Activated effector memory CD4-positive, alpha-beta T cell treated with Interleukin-2 at 50 U/mL for 16 hours (primary cell): ENCODE results near the gene SMCO2.

Source experiments
- DNase-seq: peaks from one replicate; pipeline ENCODE4 v3.0.0-alpha.2; 2020

Gene SMCO2

DNA sequence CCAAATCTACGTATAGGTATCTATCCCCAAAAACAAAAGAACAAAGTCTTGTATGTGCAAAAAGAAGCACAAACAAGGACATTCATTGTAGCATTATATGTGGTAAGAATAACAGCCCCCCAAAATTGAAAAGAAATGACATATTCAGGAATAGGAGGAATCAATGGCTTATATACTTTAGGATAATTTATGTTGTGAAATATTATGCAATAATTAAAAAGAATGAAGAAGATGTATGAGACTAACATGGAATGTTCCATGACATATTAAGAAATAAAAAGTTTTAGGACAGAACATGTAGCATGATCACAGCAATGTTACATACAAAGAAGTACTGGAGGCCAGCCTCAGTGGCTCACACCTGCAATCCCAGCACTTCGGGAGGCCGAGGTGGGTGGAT lies 9.1 kb downstream of the SMCO2 start:
- DNase-seq = no peak

DNA sequence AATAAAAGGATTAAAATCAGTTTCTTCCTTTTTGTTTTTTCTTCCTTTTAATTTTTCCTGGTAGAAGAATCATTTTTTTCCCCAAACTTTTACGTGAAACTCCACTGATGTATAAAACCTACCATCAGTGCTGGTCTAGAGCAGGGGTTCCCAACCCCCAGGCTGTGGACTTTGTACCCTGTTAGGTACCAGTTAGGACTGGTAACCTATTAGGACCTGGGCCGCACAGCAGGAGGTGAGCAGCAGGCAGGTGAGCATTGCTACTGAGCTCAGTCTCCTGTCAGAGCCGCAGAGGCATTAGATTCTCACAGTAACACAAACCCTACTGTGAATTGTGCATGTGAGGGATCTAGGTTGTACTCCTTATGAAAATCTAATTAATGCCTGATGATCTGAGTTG lies 10.1 kb downstream of the SMCO2 start:
- no peak for DNase-seq

DNA sequence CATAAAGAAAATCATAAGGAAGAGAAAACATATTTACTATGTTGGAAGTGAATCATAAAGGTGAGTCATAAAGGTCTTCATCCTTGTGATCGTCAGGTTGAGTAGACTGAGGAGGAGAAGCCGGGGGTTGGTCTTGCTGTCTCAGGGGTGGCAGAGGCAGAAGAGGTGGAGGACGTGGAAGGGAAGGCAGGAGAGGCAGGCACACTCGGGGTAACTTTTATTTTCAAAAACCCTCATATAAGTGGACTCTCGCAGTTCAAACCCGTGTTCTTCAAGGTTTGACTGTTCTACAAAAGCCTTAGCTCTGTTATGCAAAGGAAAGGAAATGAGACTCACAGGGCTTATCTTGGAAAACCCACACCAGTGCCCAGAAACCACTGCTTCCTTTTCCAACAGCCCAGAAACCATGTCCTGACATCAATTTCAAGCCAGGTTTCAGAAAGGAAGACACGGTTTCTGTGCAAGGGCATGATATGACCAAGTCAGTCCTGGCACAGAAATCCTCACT lies 14.0 kb downstream of the SMCO2 start:
- no peak for DNase-seq

DNA sequence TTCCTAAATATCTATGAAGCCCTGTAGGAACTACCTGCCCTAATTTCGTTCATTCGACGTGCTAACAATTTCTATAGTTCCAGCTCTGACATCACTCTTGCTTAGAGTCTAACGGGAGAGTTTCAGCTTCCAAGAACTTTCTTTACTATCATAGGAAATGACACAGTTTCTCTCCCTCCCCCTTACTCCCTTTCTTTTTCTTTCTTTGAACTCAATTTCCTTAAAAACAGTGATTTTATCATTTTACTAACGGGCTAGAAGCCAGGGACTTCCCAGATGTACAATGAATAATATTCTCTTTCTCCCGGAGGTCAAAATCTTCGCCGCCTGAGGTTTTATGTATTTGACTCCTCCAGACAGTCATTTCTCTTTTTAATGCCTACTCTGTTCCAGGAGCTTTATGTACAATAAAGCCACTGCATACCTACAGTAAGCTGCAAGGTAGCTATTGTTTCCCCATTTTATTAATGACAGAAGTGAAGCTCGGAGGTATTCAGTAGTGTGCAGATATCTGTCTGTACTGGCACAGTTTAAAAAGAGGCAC lies 15.7 kb downstream of the SMCO2 start:
- no peak for DNase-seq

DNA sequence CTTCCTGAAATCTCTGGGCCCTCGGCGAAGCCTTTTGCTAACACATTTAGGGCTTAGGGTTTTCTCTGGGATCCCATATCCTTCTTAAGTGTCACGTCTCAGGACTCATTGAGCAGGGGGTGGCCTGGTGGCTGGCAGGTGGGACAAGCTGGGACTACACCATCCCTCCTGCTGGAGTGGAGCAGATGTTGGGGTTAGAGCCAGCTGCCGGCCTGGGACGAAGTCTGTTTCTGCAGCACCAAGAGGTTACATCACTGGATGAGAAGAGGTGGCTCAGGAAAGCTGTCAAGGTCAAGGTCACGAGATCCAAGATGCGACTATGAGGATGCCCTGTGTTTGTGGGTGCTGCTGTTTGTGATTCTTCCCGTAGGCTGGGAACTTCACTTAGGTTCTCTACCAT lies 16.3 kb downstream of the SMCO2 start:
- no peak for DNase-seq

DNA sequence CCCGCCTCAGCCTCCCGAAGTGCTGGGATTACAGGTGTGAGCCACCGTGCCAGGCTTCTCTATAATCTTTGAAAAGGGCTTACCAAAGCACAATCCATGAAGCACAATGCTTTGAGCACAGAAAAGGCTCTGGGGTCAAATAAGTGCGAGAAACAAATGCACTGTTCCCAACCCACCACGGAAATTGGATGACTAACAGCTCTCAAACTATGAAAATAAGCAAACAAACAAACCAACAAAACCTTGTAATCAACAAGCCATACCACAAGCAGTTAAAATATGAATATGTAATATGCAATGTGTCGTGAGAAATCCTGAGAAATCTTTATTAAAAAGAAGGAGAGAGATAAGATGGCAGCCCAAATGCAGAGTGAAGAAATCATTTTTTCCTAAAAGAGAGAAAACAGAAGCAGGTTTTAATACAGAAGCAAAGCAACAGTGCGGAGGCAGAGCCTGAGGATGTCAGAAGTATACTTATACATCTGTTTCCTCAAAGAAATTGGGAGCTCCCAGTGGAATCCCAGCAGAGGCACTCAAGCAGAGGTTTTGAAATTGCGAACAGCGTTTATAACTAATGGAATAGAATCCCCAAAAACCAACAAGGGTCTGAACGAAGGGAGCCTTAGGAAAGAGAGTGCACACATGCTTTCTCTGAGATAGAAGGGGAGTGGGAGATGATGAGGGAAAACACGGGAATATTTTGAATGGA lies 17.1 kb downstream of the SMCO2 start:
- no peak for DNase-seq

DNA sequence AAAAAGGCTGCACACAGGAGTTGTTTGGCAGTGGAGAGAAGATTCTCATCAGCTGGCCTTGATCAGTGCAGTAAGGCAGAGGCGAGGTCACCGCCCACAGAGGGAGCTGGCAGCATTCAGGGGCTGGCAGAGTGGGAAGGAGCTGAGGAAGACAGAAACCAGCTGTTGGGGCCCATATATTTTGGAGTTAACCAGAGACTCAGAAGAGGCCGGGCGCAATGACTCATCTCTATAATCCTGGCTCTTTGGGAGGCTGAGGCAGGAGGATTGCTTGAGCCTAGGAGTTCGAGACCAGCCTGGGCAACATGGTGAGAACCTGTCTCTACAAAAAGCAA lies 17.7 kb downstream of the SMCO2 start:
- DNase-seq = no peak

DNA sequence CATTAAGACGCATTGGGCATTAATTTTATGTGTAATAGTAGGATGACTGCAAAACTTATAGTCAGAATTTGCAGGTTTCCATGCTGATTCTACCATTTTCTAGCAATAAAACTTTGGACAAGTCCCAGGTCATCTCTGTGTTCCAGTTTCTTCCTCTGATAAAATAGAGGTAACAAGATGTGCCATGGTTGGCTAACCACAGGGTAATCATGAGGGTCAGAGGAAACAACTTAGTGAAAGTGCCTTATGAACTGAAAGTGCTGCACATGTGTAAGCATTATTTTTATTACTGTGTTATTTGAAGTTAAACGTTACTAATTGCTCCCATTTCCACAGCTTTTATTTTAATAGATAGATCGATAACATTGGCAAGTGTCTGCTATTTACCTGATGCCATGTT lies 21.1 kb downstream of the SMCO2 start:
- no peak for DNase-seq

DNA sequence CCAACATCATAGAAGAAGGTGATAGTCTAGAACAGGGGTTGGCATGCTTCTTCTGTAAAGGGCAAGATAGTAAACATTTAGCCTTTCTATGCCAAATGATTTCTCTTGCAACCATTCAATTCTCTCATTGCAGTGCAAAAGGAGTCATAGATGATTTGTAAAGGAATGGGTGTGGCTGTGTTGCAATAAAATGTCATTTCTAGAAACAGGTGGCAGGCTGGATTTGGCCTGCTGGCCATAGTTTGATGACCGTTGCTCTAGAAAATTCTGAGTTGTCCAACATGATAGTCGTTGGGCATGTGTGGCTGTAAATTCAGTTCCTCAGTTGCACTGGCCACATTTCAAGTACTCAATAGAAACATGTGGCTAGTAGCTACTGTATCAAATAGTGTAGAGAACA lies 21.7 kb downstream of the SMCO2 start:
- no peak for DNase-seq

DNA sequence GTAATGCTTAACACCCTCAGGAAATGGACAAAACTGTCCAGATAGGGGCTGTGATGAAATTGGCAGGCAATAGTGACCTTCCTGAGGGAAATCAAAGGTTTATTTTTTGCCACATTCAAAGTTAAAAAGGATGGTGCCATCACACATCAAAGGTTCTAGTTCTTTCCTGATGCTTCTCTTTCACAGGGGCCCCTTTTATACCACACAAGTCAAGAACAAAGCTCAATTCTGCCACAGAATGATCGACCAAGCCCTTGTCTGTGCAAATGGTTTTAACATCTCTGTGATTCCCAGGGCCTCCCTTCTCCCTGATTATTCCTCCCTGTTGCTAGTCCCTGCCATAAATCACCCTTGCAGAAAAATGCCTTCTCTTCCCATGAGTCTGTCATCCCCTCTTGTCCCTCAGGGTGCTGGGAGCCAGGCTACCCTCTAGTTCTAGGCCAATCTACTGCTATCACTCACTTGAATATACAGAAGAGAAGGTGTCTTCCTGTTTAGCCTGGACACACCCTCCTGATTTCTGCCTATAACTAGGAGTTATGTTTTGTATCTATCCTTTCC lies 22.7 kb downstream of the SMCO2 start:
- DNase-seq = no peak

DNA sequence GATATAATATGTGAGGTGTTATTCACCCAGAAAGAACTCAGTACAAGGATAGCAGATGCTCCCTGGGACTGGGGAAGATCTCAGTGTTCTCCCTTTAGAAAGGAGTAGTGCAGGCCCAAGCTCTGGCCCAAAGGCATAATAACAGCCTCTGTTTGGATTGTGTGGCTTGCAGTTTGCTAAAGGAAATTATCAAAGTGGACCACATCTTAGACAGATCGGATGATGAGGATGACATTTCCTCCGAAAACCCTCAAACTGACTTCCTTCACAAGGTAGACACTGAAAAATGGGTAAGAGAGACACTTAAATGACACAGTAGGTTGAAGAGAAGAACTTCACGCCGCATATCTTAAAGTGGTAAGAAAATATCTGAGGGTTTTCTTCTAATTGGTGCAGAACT lies 26.1 kb downstream of the SMCO2 start:
- no peak for DNase-seq

DNA sequence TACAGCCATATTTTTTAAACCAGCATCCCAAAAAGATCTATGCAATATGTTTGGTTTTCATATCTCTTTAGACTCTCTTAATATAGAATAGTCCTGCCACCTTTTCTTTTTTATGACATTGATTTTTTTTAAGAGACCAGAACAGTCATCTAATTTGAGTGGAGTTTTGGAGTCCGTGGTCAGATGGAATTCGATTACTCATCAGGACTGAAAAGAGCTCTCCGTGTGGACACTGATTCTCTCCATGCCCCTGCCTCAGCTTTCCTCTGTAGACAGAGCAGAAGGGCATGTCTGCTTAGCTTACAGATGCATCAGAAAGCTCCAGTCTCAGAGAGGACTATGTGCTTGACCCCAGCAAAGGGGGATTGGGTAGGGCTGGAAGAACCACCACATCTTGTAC lies 27.8 kb downstream of the SMCO2 start:
- no peak for DNase-seq

DNA sequence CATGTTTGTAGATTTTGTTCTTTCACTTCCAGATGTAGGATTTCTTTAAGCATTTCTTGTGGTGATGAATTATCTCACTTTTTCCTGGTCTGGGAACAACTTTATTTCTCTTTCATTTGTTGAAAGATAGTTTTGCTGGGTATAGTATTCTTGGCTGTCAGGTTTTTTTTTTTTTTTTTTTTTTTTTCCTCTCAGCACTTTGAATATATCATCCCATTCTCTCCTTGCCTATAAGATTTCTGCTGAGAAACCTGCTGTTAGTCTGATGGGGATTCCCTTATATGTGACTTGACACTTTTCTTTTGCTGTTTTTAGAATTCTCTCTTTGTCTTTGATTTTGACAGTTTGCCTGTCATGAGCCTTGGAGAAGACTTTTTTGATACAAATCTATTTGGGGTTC lies 30.5 kb downstream of the SMCO2 start:
- no peak for DNase-seq

DNA sequence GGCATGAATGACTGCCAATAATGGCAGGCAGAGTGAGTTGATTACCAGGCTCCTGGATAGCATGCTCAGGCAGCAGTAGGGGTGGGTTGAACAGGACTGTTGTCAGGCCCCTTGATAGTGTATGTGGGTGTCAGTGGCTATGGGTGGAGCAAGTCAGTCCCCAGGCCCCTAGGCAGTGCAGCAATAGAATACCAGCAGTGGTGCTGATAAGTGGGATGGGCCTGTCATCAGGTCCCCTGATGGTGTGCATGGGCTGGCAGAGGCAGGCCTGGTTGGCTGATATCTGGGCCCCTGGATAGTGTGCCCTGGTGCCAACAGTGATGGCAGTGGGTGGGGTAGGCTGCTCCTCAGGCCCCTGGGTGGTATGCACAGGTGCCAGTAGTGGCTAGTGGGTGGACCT lies 32.4 kb downstream of the SMCO2 start:
- no peak for DNase-seq

DNA sequence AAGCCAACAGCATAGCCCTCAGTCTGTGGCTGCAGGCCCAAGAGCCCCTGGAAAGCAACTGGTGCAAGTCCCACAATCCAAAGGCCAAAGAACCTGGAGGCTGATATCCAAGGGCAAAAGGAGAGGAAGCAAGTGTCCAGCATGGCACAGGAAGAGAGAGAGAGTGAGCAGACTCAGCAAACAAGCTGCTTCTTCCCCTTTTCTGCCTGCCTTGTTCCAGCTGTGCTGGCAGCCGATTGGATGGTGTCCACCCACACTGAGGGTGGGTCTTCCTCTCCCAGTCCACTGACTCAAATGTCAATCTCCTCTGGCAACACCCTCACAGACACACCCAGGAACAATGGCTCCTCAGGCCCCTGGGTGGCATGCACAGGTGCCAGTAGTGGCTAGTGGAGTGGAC lies 33.5 kb downstream of the SMCO2 start:
- no peak for DNase-seq

DNA sequence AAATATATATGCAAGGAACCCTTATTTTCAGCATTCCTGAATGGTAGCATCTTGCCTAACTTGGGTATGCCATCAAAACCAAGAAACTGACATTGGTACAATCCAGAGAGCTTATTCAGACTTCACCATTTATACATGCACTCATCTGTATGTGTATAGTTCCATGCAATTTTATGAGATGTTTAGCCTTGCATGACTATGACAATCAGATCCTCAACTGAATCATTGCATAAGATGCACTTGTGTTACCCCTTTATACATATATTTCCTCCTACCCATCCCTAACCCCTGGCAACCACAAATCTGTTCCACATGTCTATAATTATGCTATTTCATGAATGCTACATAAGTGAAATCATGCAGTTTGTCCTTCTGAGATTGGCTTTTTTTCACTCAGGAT lies 40.4 kb downstream of the SMCO2 start:
- no peak for DNase-seq

DNA sequence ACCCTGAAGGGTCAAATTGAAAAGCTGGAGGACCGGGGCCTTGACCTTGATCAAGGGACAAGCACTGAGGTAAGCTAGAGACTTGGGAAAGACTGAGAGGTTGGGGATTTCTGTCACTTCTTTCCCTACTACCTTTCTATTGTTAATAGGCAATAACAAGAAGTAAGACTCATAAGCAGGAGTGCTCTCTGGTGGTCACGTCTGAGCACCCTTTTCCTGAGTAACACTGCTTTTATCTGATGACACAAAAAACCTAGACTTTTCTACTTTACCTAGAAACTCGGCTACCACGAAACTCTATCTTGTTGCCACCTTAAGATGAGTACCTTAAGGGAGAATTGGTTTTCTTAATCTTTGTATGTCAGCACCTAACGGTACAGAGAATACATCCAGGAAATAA lies 41.9 kb downstream of the SMCO2 start:
- no peak for DNase-seq

DNA sequence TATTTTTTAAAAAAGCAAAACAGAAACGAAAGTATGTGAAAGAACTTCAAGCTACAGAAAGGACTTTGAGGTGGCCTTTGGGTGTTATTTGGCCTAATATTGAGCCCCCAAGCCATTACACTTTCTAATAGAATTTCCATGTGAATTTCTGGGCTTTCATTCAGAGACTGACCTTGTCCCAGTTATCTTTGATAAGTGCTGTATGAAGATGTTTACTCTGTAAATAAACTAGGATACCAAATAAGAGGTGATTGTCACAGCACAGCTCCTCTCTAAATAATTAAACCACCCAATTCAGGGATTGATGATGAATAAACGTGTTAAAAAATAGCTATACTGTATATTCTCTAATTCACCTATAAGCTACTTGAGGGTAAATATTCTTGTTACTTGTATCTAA lies 44.7 kb downstream of the SMCO2 start:
- no peak for DNase-seq

DNA sequence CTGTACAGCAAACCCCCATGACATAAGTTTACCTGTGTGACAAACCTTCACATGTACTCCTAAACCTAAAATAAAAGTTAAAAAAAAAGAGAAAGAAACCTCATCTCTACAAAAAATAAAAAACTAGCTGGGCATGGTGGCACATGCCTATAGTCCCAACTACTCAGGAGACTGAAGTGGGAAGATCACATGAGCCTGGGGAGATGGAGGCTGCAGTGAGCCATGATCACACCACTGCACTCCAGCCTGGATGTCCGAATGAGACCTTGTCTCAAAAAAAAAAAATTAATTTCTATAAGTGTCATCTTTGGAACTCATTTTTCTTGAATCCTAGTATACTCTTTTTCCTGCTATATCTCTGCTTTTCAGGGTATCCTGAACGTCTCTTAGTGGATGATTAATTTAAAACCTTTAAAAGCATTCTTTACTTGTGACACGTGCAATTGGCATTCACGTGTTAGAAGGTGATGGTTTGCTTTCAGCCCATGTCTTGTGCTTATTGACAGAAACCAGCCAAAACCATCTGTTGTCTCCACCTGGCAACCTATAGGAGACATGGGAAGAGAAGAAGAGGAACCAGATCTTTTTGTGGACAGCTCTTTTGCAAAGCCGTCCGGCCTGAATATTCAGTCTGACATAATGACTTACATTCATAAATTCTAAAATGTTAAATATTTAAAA lies 46.9 kb downstream of the SMCO2 start:
- DNase-seq = no peak

DNA sequence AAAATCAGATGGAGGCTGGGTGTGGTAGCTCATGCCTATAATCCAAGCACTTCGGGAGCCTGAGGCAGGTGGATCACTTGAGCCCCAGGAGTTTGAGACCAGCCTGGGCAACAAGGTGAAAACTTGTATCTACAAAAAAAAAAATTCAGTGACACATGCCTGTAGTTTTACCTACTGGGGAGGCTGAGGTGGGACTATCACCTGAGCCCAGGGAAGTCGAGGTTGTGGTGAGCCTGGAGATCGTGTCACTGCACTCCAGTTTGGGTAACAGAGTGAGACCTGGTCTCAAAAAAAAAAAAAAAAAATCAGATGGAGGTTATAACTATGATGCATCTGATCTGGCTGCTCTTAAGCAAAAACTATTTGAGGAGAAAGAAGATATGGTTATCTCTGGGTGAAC lies 50.9 kb downstream of the SMCO2 start:
- no peak for DNase-seq

DNA sequence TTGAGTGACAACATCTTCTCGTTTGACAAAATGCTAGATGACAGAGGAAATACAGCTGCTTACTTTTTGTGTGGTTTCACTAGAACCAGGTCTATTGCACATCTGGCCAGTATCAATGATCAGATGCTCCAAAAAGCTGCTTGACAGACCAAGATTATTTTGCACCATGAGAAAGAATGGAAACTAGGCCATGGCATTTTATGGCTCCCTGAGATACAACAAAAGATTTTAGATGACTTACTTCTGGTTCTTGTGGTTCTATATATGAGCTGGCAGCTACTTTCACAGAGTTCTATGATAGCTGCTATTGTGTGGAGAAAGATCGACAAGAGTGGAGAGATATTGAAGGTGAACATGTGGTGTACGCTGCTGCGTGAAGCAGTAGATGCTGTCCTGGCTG lies 51.6 kb downstream of the SMCO2 start:
- DNase-seq = no peak

DNA sequence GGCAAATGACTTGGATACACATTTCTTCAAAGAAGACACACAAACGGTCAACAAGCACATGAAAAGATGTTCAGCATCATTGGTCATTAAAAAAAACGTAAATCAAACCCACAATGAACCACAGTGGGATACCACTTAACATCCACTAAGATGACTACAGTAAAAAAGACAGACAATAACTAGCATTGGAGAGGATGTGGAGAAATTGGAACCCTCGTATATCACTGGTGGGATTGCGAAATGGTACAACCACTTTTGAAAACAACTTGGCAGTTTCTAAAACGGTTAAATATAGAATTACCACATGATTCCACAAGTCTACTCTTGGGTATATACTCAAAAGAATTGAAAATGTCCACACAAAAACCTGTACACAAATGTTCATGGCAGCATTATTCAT lies 52.2 kb downstream of the SMCO2 start:
- DNase-seq = no peak

DNA sequence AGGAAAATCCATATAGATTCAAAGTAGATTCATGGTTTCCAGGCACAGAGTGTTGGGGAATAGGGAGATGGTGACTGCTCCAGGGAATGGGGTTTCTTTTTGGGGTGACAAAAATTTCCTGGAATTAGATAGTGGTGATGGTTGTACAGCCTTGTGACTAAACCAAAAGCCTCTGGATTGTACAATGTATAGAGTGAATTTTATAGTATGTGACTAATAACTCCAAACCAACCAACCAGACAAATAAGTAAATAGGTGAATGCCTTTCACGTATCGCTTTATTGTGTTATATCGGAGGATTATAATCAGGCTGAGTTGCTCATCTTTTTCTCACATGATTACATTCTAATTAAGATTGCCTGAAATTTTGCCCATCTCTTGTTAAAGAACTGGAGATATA lies 52.8 kb downstream of the SMCO2 start:
- DNase-seq = no peak

DNA sequence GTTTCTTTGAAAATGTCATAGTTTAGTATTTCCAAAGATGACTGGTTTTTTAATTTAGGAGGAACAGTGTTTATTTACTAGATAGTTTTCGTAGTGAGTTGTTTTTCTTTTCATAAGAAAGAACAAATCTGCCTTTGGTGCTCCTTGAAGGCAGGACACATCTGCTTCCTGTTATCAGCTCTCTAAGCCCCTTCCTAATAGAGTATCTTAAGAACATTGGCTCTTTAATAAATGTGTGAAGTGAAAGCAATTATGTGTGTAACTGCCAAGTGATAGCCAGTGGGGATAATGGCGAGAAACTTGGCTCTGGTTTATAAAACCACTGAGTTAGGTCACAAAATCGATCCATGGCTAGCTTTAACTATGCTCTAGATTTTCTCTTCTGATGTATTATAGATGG lies 54.0 kb downstream of the SMCO2 start:
- DNase-seq = no peak
